HepG2 (cell line): ENCODE measurements around the gene GPC3. TPM values are rescaled to one million over a fixed set of nuclear protein-coding genes. Genes with fewer than 3 reads are reported as not detected.

Experiments
- BRD4 ChIP-seq: sonication (generic); formaldehyde crosslinking; IDR thresholded peaks from 2 replicates; pipeline ENCODE4 v1.4.0; 2020; ENCODE audit warnings: missing genetic modification reagents
- CHCHD3 ChIP-seq: sonication (generic); formaldehyde crosslinking; IDR thresholded peaks from 2 replicates; pipeline ENCODE4 v1.8.0; 2022; ENCODE audit warnings: mild to moderate bottlenecking, missing genetic modification reagents, moderate library complexity
- CREM ChIP-seq, 2 experiments: sonication (generic) in 1 of 2; formaldehyde crosslinking in 1 of 2; IDR thresholded peaks; 2 replicates each; pipeline versions ENCODE4 v1.4.0 to v1.6.1; 2016 to 2020; ENCODE audit warnings: antibody characterized with exemption in 1 of 2, mild to moderate bottlenecking in 1 of 2, missing genetic modification reagents in 1 of 2
- E2F2 ChIP-seq: sonication (generic); formaldehyde crosslinking; IDR thresholded peaks from 2 replicates; pipeline ENCODE4 v1.4.0; 2020; ENCODE audit warnings: missing genetic modification reagents, borderline replicate concordance
- EP300 ChIP-seq, 3 experiments: sonication (generic) in 1 of 3; formaldehyde crosslinking in 1 of 3; IDR thresholded peaks; 2 replicates each; pipeline versions ENCODE4 v1.5.1 to v1.6.1; 2011 to 2020; ENCODE audit warnings: low read depth in 2 of 3, low read length in 2 of 3, borderline replicate concordance in 1 of 3, improper control_type of control experiment in 1 of 3, mild to moderate bottlenecking in 1 of 3, missing genetic modification reagents in 1 of 3, moderate library complexity in 1 of 3
- GABPA ChIP-seq, 2 experiments: IDR thresholded peaks; 2 replicates each; pipeline ENCODE4 v1.6.1; 2011 to 2016; ENCODE audit warnings: low read depth in 2 of 2, low read length in 1 of 2, missing biosample characterization in 1 of 2, missing genetic modification characterization in 1 of 2
- GFI1 ChIP-seq: sonication (generic); formaldehyde crosslinking; IDR thresholded peaks from 2 replicates; pipeline ENCODE4 v1.5.0; 2020; ENCODE audit warnings: missing genetic modification reagents, mild to moderate bottlenecking, borderline replicate concordance
- GPBP1L1 ChIP-seq: sonication (generic); formaldehyde crosslinking; IDR thresholded peaks from 2 replicates; pipeline ENCODE4 v1.5.0; 2020; ENCODE audit warnings: mild to moderate bottlenecking, missing genetic modification reagents
- MYC ChIP-seq: sonication (generic); formaldehyde crosslinking; IDR thresholded peaks from 2 replicates; pipeline ENCODE4 v1.9.0; 2021; ENCODE audit warnings: missing genetic modification reagents, borderline replicate concordance
- NCOR1 ChIP-seq: fragments of 200-600 bp; sonication (generic); IDR thresholded peaks from 2 replicates; pipeline ENCODE4 v1.7.0; 2017; ENCODE audit warnings: antibody characterized with exemption, low read length, borderline replicate concordance
- NR2F2 ChIP-seq: IDR thresholded peaks from 2 replicates; pipeline ENCODE4 v1.6.1; 2012; ENCODE audit warnings: low read depth, inconsistent platforms, borderline replicate concordance
- NR2F6 ChIP-seq, 2 experiments: IDR thresholded peaks; 2 replicates each; pipeline ENCODE4 v1.6.1; 2016; ENCODE audit warnings: antibody characterized with exemption in 1 of 2, mild to moderate bottlenecking in 1 of 2
- PITX1 ChIP-seq: sonication (generic); formaldehyde crosslinking; IDR thresholded peaks from 2 replicates; pipeline ENCODE4 v1.5.1; 2020; ENCODE audit warnings: mild to moderate bottlenecking, missing genetic modification reagents
- PLSCR1 ChIP-seq: sonication (generic); formaldehyde crosslinking; IDR thresholded peaks from 2 replicates; pipeline ENCODE4 v1.5.0; 2020; ENCODE audit warnings: missing genetic modification reagents, mild to moderate bottlenecking, borderline replicate concordance
- POLR2AphosphoS2 ChIP-seq: IDR thresholded peaks from 2 replicates; pipeline ENCODE4 v1.6.1; 2011; ENCODE audit warnings: low read depth, low read length, improper control_type of control experiment
- RARA ChIP-seq: IDR thresholded peaks from 2 replicates; pipeline ENCODE4 v1.6.1; 2016; ENCODE audit warnings: missing genetic modification reagents, missing compliant biosample characterization
- SALL1 ChIP-seq: sonication (generic); formaldehyde crosslinking; IDR thresholded peaks from 2 replicates; pipeline ENCODE4 v1.8.0; 2022; ENCODE audit warnings: mild to moderate bottlenecking, missing genetic modification reagents
- SKI ChIP-seq: fragments of 450-650 bp; IDR thresholded peaks from one replicate; pipeline ENCODE4 v1.6.1; 2018; ENCODE audit warnings: mild to moderate bottlenecking; ENCODE audit not compliant: partially characterized antibody
- SOX6 ChIP-seq, 2 experiments: fragments of 450-650 bp in 1 of 2; sonication (generic) in 1 of 2; formaldehyde crosslinking in 1 of 2; IDR thresholded peaks; 2 replicates each; pipeline versions ENCODE4 v1.4.0 to v1.6.1; 2017 to 2020; ENCODE audit warnings: antibody characterized with exemption in 1 of 2, mild to moderate bottlenecking in 1 of 2, missing genetic modification reagents in 1 of 2
- TAF1 ChIP-seq: sonication (generic); formaldehyde crosslinking; IDR thresholded peaks from 2 replicates; pipeline ENCODE4 v1.4.0; 2020; ENCODE audit warnings: missing genetic modification reagents
- ZNF10 ChIP-seq: sonication (generic); formaldehyde crosslinking; IDR thresholded peaks from 2 replicates; pipeline ENCODE4 v1.4.0; 2020; ENCODE audit warnings: mild to moderate bottlenecking, low read depth, missing genetic modification reagents, borderline replicate concordance
- ZNF326 ChIP-seq: sonication (generic); formaldehyde crosslinking; IDR thresholded peaks from 2 replicates; pipeline ENCODE4 v1.4.0; 2020; ENCODE audit warnings: missing genetic modification reagents, borderline replicate concordance
- ZNF83 ChIP-seq: sonication (generic); formaldehyde crosslinking; IDR thresholded peaks from 2 replicates; pipeline ENCODE4 v1.4.0; 2020; ENCODE audit warnings: missing genetic modification reagents, mild to moderate bottlenecking, borderline replicate concordance
- polyA plus RNA-seq, 8 experiments: library from polyadenylated mRNA; depleted of rRNA in 3 of 8; stranded (reverse) in 7 of 8; unstranded in 1 of 8; fragments of >200 nt; fragmentation: Illumina TruSeq in 4 of 8; extraction: Trizol in 4 of 8; gene quantifications; 2 replicates each; pipeline versions ENCODE4 v1.2.1 to v1.2.3, GENCODE V29; 2011 to 2016; ENCODE audit warnings: low read depth in 4 of 8, missing spikeins in 1 of 8, mixed read lengths in 1 of 8; ENCODE audit not compliant: insufficient read depth in 1 of 8
- total RNA-seq, 5 experiments: library from RNA; depleted of rRNA; stranded (reverse); fragments of >200 nt; fragmentation: Illumina TruSeq; extraction: Trizol; gene quantifications; 2 replicates each; pipeline ENCODE4 v1.2.3, GENCODE V29; 2016; ENCODE audit warnings: low read depth in 1 of 5

The GPC3 gene
- total and polyA plus RNA-seq, 2 of the 13 experiments (the other 11 are each of a cell fraction or from before 2014, with no cell fraction given), result 1,799 to 3,263 TPM

GRCh38 chrX:133987188-133987587, 1.8 kb upstream of the GPC3 start (continued):
- TF ChIP-seq POLR2AphosphoS2 (no peak), NR2F2 (peak; percentile 61; the same call in 1 of the 2 replicates), NCOR1 (0 out of 2 replicates have a peak, but pooled peaks have one; percentile 17), ZNF10 (CRISPR knock-in tag) (no peak), MYC (CRISPR knock-in tag) (no peak), EP300 (IDR thresholded peaks at IDR 0.05; ENCODE audit: low read depth in 2 of 2, low read length in 2 of 2) (peak in 1 of 2 experiments; percentile 91; a peak in 2 of 4 replicates), EP300 (CRISPR knock-in tag; IDR thresholded peaks at IDR 0.05; ENCODE audit: borderline replicate concordance) (peak; percentile 70; the same call in 1 of the 2 replicates), GABPA (IDR thresholded peaks at IDR 0.05; ENCODE audit: low read depth, low read length) (no peak), GABPA (CRISPR knock-in tag; IDR thresholded peaks at IDR 0.05; ENCODE audit: low read depth) (peak; percentile 31; the same call in 1 of the 2 replicates), CHCHD3 (CRISPR knock-in tag) (no peak), GFI1 (CRISPR knock-in tag) (peak; percentile 21; the same call in 1 of the 2 replicates), E2F2 (CRISPR knock-in tag) (no peak), BRD4 (CRISPR knock-in tag) (peak; percentile 43; the same call in 1 of the 2 replicates), RARA (CRISPR knock-in tag) (peak; percentile 83), NR2F6 (IDR thresholded peaks at IDR 0.05) (peak; percentile 81), NR2F6 (CRISPR knock-in tag; IDR thresholded peaks at IDR 0.05) (peak; percentile 72), PLSCR1 (no peak), SALL1 (CRISPR knock-in tag) (peak; percentile 62), TAF1 (CRISPR knock-in tag) (peak; percentile 45), ZNF326 (CRISPR knock-in tag) (no peak), ZNF83 (CRISPR knock-in tag) (no peak), SKI (no peak), SOX6 (IDR thresholded peaks at IDR 0.05) (no peak), SOX6 (CRISPR knock-in tag; IDR thresholded peaks at IDR 0.05) (peak; percentile 89), GPBP1L1 (CRISPR knock-in tag) (no peak), PITX1 (CRISPR knock-in tag) (peak; percentile 72), CREM (IDR thresholded peaks at IDR 0.05) (peak; percentile 86), CREM (CRISPR knock-in tag; IDR thresholded peaks at IDR 0.05) (no peak)
